ENCODE measurements around the gene SNX20.

The SNX20 gene

DNA sequence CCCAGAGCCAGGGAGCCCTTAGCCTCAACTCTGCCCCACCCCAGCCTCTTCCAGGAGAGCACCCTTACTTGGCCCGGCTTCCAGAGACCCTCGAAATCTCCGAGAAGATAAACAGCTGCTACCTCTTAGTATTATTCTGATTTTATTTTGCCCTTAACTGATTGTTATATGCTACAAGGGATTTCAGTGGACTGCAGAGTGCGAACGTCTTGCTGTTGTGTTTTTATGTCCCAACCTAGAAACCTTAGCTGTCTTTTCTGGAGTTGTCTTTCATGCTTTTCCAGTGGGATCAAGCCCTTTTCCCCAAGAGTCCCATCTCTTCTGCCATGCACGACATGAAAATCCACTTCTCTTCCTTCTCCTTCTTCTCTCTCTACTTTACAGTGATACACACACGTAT is 47.0 kb downstream of the SNX20 start:
- Histone ChIP-seq H3K4me1 (ENCODE audit: insufficient read depth, low read length) (no peaks in the 10 kb centered on the region), H3K9me3 (ENCODE audit: control insufficient read depth, insufficient read depth, low read length) (no peaks in the 10 kb centered on the region), H3K36me3 (ENCODE audit: insufficient read depth, low read length) (no peaks in the 10 kb centered on the region), H3K9ac (ENCODE audit: low read depth, low read length) (no peak overlapping the region)

GRCh38 chr16:50632927-50633800 is 47.9 kb downstream of the SNX20 start:
- Histone ChIP-seq H3K4me1 (ENCODE audit: insufficient read depth, low read length) (no peaks in the 10 kb centered on the region), H3K9ac (ENCODE audit: low read depth, low read length) (no peak overlapping the region), H3K9me3 (ENCODE audit: control insufficient read depth, insufficient read depth, low read length) (no peaks in the 10 kb centered on the region), H3K36me3 (ENCODE audit: insufficient read depth, low read length) (no peaks in the 10 kb centered on the region)

- no peaks in the 10 kb centered on the region for H3K9me3 ChIP-seq (ENCODE audit: control insufficient read depth, insufficient read depth, low read length)
- no peaks in the 10 kb centered on the region for H3K36me3 ChIP-seq (ENCODE audit: insufficient read depth, low read length)
- H3K4me1 ChIP-seq (ENCODE audit: insufficient read depth, low read length) = no peaks in the 10 kb centered on the region
- H3K9ac ChIP-seq (ENCODE audit: low read depth, low read length) = no peak overlapping the region
Observed at GRCh38 chr16:50631985-50632576, 49.0 kb downstream of the SNX20 start.

- Histone ChIP-seq H3K9me3 (ENCODE audit: control insufficient read depth, insufficient read depth, low read length) (no peaks in the 10 kb centered on the region), H3K4me1 (ENCODE audit: insufficient read depth, low read length) (no peaks in the 10 kb centered on the region), H3K9ac (ENCODE audit: low read depth, low read length) (no peak overlapping the region), H3K36me3 (ENCODE audit: insufficient read depth, low read length) (no peaks in the 10 kb centered on the region)
Observed at GRCh38 chr16:50631249-50631984, 49.7 kb downstream of the SNX20 start.

DNA sequence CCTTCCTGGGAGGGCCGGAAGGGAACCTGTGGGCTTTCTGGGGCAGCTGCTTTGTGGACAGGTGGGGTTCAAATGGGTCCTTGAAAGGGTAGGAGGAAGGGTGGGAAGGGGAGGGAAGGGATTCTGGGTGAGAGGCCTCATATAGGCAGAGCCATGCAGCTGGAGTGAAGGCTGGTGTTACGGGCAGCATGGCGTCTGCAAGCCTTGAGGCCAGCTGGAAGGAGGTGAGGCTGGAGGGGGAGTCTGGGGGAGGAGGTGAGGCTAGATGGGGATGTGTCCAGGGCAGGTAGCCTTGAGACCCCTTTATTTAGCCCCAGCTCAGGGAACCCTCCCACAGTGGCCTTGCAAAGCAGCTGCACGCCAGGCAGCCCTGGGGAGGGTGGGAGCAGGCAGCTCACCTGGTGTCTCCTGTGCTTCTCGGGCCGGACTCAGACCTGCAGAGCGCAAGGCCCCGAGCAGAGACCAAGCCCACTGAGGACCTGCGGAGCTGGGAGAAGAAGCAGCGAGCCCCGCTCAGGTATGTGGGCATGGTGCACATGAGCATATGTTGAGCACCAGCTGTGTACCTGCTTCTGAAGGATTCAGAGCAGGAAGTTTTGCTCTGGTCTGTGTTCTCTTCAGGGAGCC is 50.6 kb downstream of the SNX20 start:
- no peak overlapping the region for H3K9ac ChIP-seq (ENCODE audit: low read depth, low read length)
- no peaks in the 10 kb centered on the region for H3K36me3 ChIP-seq (ENCODE audit: insufficient read depth, low read length)
- H3K4me1 ChIP-seq (ENCODE audit: insufficient read depth, low read length) = no peaks in the 10 kb centered on the region
- no peaks in the 10 kb centered on the region for H3K9me3 ChIP-seq (ENCODE audit: control insufficient read depth, insufficient read depth, low read length)

GRCh38 chr16:50629334-50629733 is 51.8 kb downstream of the SNX20 start:
- Histone ChIP-seq H3K9ac (ENCODE audit: low read depth, low read length) (no peak overlapping the region), H3K36me3 (ENCODE audit: insufficient read depth, low read length) (no peaks in the 10 kb centered on the region), H3K4me1 (ENCODE audit: insufficient read depth, low read length) (no peaks in the 10 kb centered on the region), H3K9me3 (ENCODE audit: control insufficient read depth, insufficient read depth, low read length) (no peaks in the 10 kb centered on the region)

GRCh38 chr16:50628156-50628802 is 52.8 kb downstream of the SNX20 start:
- H3K36me3 ChIP-seq (ENCODE audit: insufficient read depth, low read length) = no peaks in the 10 kb centered on the region
- H3K9me3 ChIP-seq (ENCODE audit: control insufficient read depth, insufficient read depth, low read length) = no peaks in the 10 kb centered on the region
- no peak overlapping the region for H3K9ac ChIP-seq (ENCODE audit: low read depth, low read length)
- no peaks in the 10 kb centered on the region for H3K4me1 ChIP-seq (ENCODE audit: insufficient read depth, low read length)

DNA sequence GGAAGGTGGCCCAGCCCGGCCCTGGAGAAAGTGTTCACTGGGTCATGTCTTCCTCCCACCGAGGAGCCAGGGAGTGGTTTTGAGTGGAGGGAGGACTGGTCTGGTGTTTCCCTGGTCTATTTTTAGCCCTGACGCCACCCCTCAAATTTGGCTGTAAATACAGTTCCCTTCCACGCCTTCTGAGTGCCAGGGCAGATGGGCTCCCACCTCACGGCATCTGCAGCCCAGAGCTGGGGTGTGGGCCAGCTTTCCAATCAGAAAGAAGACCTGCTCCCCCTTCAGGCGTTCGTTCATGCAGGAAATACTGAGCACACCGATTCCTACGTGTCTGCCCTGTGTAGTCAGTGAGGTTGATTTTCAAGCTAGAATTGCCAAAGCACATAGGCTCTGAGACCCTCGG is 53.7 kb downstream of the SNX20 start:
- H3K9me3 ChIP-seq (ENCODE audit: control insufficient read depth, insufficient read depth, low read length) = no peaks in the 10 kb centered on the region
- no peaks in the 10 kb centered on the region for H3K36me3 ChIP-seq (ENCODE audit: insufficient read depth, low read length)
- H3K9ac ChIP-seq (ENCODE audit: low read depth, low read length) = no peak overlapping the region
- no peaks in the 10 kb centered on the region for H3K4me1 ChIP-seq (ENCODE audit: insufficient read depth, low read length)

DNA sequence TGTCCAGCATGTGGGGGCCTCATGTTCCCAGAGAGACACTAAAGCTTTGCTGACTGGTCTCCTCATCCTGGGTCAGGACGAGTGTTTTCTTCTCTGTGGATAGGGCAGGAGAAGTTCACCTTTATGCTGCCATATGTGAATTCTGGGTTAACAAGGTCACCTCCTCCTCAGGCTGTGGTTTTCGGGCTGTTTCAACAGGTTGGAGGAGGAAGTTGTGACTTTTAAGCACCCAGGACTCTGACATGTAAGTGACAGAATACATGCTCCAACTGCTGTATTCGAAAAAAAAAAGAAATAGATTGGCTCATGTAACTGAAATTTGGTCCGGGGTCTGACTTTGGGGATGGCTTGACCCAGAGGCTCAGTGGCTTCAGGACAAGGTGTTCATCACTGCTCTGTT is 54.2 kb downstream of the SNX20 start:
- Histone ChIP-seq H3K4me1 (ENCODE audit: insufficient read depth, low read length) (no peaks in the 10 kb centered on the region), H3K9me3 (ENCODE audit: control insufficient read depth, insufficient read depth, low read length) (no peaks in the 10 kb centered on the region), H3K9ac (ENCODE audit: low read depth, low read length) (no peak overlapping the region), H3K36me3 (ENCODE audit: insufficient read depth, low read length) (no peaks in the 10 kb centered on the region)

- H3K4me1 ChIP-seq (ENCODE audit: insufficient read depth, low read length) = no peaks in the 10 kb centered on the region
- H3K9ac ChIP-seq (ENCODE audit: low read depth, low read length) = no peak overlapping the region
- no peaks in the 10 kb centered on the region for H3K36me3 ChIP-seq (ENCODE audit: insufficient read depth, low read length)
- H3K9me3 ChIP-seq (ENCODE audit: control insufficient read depth, insufficient read depth, low read length) = no peaks in the 10 kb centered on the region
Observed at GRCh38 chr16:50625374-50625773, 55.7 kb downstream of the SNX20 start.

- Histone ChIP-seq H3K36me3 (ENCODE audit: insufficient read depth, low read length) (no peaks in the 10 kb centered on the region), H3K9me3 (ENCODE audit: control insufficient read depth, insufficient read depth, low read length) (no peaks in the 10 kb centered on the region), H3K9ac (ENCODE audit: low read depth, low read length) (no peak overlapping the region), H3K4me1 (ENCODE audit: insufficient read depth, low read length) (no peaks in the 10 kb centered on the region)
Observed at GRCh38 chr16:50624449-50624970, 56.6 kb downstream of the SNX20 start.

GRCh38 chr16:50622643-50623369 is 58.3 kb downstream of the SNX20 start:
- Histone ChIP-seq H3K9ac (ENCODE audit: low read depth, low read length) (no peak overlapping the region), H3K9me3 (ENCODE audit: control insufficient read depth, insufficient read depth, low read length) (no peaks in the 10 kb centered on the region), H3K36me3 (ENCODE audit: insufficient read depth, low read length) (no peaks in the 10 kb centered on the region), H3K4me1 (ENCODE audit: insufficient read depth, low read length) (peaks cover under 1% of the 10 kb centered on the region; the same call in 1 of the 2 replicates)

GRCh38 chr16:50622029-50622428 is 59.1 kb downstream of the SNX20 start:
- Histone ChIP-seq H3K36me3 (ENCODE audit: insufficient read depth, low read length) (no peaks in the 10 kb centered on the region), H3K9me3 (ENCODE audit: control insufficient read depth, insufficient read depth, low read length) (no peaks in the 10 kb centered on the region), H3K4me1 (ENCODE audit: insufficient read depth, low read length) (peaks cover 8% of the 10 kb centered on the region), H3K9ac (ENCODE audit: low read depth, low read length) (no peak overlapping the region)
